ENCODE data around the gene DNM3.

The DNM3 gene

DNA sequence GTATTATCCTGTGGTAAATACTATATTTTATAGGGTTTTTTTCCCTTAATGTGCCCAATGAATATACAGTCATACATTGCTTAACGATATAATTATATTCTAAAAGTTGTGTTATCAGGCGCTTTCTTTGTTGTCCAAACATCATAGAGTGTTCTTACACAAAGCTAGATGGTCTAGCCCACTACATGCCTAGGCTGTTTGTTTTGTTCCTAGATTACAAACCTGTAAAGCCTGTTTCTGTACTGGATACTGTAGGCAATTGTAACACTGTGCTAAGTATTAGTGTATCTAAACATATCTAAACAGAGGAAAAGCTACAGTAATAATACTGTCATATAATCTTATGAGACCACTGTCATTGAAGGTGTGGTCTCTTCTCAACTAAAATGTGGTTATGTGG lies 336.6 kb downstream of the DNM3 start:
- DNase-seq (ENCODE audit: low read depth) = no peak

DNA sequence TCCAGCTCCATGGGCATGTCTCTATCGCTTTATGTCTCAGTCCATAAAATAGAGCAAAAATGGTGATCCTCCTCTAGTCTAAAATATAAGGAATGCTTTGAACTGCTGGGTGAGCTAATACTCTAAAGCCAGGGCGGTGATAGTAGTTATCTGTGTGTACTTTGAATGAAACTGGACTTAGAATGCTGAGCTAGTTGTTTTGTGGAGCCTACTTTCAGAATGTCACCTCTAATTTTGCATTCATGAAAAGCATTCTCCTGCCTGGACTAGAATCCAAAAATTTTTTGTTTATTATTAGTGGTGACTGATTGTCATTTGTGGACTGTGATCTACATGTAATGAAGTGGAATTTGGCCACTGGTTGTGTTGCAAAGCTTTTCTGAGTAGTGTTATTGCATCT lies 337.6 kb downstream of the DNM3 start:
- DNase-seq (ENCODE audit: low read depth) = no peak

- no peak for DNase-seq (ENCODE audit: low read depth)
These were observed 338.6 kb downstream of the DNM3 start for GRCh38 chr1:172179918-172180317.

DNA sequence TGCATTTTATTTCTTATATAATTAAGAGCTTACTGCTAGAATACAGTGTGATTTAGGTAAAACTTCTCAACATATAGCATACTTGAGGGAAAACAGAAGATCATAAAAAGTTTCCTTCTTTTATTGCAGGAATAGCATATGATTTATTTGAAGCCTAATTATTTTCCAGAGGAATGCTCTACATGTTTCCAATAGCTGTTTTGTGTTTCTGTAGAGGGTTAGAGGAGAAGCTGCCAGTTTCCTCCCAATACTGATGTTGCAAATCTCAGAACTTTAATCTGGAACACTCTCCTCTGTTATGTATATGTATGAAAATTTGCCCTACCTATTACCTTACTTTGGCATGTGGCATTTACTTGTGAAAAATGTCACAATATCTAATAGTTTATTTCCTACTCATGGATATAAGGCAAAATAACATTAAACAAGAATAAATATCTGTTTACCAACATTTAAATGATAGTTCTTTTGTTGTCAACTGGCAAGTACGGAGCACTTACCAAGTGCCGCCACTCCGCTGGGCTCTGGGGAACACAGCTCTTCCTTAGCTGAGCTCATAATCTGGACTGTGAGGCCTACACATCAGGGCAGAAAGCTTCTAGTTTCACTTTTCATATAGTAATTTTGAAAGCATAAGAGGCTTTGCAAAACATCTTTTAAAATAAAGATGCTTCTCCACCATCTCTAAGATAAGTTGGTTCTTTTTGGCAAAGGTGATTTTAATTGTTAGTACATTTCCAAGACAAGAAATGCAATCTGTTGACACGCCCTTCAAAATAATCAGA lies 339.4 kb downstream of the DNM3 start:
- peak; percentile 23 for DNase-seq (ENCODE audit: low read depth)

GRCh38 chr1:172184506-172185191 lies 343.4 kb downstream of the DNM3 start:
- DNase-seq (ENCODE audit: low read depth) = no peak

DNA sequence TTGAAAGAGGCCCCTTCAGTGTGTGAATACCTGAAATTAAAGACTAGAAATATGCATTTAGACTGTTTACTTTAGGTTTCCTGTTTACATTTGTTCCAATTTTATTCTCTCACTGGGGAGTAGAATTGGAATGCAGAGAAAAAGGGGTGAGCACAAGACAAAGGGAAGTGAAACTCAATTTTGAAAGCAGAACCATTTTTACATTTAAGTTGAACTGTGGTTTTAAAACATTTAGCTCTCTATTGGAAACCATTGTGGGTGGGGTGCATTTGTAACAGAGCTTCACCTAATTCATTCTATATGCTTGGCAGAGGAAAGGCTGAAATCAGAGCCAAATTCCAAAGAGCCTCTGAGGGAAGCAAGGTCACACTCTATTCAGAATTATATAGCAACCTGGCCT lies 343.9 kb downstream of the DNM3 start:
- DNase-seq (ENCODE audit: low read depth) = no peak

DNA sequence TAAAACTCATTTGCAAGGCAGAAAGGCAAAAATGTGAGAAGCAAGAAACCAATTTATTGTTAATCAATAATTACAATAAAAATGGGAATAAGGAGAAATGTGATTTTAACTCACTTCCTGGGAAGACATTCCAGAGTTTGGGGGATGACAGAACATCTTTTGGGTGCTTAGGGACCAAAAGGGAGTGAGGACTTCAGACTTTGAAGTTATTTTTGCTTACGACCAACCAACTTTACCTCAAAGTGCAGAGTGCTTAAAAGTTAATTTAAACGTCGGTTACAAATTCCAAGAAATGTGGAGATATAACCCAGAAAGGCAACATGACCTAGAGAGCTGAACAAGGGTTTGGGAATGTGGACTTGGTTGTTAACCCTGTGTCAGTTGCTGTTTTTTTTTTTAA lies 344.7 kb downstream of the DNM3 start:
- DNase-seq (ENCODE audit: low read depth) = no peak

DNA sequence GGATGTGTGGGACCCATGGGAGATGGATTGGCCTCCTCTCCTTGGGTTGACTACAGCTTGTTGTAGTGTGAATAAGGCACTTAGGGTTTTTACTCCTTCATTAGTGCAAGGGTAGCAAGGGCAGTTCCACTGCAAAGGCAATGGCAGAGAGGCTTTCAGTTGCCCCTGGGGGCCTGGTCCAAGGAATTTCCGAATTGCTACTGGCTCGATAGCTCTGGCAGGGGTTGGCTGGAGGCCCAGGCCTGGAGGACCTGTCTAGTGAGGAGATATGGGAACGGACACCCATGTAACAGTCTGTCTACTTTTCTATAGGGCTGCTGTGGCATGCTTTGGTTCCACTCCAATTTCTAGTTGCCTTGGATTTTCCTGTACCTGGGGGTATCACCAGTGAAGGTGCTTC lies 360.3 kb downstream of the DNM3 start:
- DNase-seq (ENCODE audit: low read depth) = no peak

- DNase-seq (ENCODE audit: low read depth) = no peak
These were observed 362.0 kb downstream of the DNM3 start for GRCh38 chr1:172203135-172203823.

DNA sequence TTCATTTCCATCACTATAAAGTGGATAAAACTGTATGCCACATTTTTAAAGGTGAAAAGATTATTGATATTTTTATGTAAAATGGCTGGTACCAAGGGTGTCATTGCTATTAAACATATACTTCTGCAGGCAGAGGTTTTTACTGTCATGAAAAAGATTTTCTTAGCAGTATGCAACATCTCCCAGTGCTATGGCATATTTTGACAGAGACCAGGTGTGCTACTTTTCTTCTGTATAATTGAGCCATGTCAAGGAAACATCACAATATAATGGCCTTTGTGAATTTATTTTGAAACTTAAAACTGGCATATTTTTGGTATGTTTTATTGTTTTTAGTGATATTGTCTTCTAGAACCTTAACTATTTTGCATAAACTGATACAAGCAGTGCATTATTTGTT lies 362.6 kb downstream of the DNM3 start:
- no peak for DNase-seq (ENCODE audit: low read depth)

DNA sequence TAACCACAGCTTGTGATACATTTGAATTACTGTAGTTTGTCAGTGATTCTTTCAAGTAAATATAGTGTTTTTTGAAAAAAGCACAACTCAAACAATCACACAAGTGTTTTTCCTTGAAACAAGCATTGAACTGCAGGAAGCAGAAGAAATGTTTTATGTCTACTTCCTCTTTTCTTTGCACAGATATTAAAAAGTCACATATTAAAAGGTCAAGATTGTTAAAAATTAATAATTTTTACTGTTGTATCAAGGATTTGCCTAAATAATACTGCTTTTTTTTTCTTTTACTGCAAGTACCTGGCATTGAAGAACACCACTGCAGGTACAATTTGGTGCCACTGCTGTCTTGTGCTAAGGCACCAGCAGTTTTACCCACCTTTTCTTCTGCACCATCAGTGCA lies 365.0 kb downstream of the DNM3 start:
- DNase-seq (ENCODE audit: low read depth) = no peak

GRCh38 chr1:172208635-172209034 lies 367.3 kb downstream of the DNM3 start:
- DNase-seq (ENCODE audit: low read depth) = no peak

DNA sequence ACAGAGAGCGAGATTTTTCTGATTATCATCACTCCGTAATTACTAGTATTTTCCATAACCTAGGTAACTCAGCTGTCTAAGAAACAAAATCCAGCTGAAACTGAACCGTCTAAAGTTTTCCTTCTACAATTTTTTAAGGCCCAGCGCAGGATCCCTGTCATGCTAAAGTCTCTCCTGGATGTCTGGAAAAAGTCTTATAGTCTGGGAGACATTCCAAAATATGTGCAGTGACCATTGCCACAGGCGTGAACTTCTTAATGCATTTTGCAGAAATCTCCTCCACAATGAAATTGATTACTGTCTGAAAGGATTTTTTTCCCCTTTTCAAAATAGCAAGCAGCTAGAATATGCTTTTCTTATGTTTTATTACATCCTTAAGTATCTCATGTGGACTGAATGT lies 369.9 kb downstream of the DNM3 start:
- DNase-seq (ENCODE audit: low read depth) = no peak

- no peak for DNase-seq (ENCODE audit: low read depth)
These were observed 370.8 kb downstream of the DNM3 start for GRCh38 chr1:172212124-172212523.

- DNase-seq (ENCODE audit: low read depth) = no peak
These were observed 373.7 kb downstream of the DNM3 start for GRCh38 chr1:172215006-172215405.

DNA sequence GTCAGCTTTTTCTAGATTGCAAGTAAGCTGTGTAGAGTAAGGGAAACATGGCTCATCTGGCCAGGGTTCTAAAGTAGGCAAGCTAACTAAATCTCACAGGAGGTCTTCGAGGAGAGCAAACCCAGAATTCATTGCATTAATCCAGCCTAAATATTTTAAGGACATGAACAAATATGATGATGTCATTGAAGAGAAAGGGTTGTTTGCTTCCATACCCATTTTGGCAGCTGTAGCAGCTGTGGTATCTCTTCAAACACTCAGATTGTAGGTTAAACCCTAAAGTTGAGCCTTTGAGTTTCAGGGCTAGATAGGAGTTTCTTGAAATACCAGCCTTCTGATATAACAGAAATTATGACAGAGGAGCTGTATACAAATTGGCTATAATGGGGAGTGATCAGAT lies 378.7 kb downstream of the DNM3 start:
- DNase-seq (ENCODE audit: low read depth) = no peak

DNA sequence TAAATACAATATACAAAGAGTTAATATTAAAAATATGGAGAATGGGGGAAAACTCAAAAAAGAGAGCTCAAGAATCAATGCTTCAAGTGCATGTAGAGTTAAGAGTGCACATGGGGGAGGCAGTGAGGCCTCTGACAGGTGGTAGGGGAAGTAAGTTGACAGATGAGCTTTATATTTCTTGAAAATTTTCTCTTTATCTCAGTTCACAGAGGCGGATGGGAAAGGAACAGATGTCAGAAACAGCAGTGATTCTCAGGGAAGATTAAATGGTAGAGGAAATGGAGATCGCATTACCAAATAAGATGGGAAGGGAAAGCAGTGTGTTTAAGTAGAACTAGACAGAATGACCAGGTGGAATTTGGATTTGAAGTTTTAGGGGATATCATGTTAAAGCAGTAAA lies 379.1 kb downstream of the DNM3 start:
- DNase-seq (ENCODE audit: low read depth) = no peak

- no peak for DNase-seq (ENCODE audit: low read depth)
These were observed 380.1 kb downstream of the DNM3 start for GRCh38 chr1:172221436-172221835.

DNA sequence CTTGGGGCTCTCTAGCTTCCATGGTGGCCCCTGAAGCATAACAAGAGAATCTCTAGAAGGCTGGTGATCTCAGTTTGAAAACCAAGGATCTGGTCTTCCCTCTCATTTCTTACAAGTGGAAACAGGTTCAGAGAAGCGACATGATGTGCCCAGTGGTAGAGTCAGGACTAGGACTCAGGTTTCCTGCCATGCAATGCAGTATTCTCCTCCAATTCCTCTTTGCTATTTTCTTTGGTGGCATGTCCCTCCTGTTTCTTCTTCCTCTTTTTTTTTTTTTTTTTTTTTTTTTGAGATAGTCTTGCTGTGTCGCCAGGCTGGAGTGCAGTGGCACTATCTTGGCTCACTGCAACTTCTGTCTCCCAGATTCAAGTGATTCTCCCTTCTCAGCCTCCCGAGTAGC lies 383.6 kb downstream of the DNM3 start:
- DNase-seq (ENCODE audit: low read depth) = no peak

DNA sequence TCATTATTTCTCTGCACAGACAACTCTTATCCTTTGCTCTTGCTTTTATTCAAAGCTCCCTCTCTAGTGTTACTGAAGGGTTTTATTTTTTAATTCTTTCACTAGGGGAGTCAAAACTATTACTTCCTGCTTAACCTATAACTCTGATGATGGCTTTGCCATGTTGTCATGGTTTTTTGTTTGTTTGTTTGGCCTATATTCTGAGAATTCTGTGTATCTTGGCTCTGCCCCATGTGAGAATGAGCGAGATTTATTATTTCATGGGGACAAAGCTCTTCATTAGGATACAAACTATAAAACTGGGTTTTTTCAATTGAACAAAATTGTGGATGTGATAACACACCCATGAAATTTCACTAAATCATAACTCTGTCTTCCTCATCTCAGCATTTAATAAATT lies 388.6 kb downstream of the DNM3 start:
- no peak for DNase-seq (ENCODE audit: low read depth)

- DNase-seq (ENCODE audit: low read depth) = no peak
These were observed 389.2 kb downstream of the DNM3 start for GRCh38 chr1:172230526-172230925.

GRCh38 chr1:172236958-172237357 lies 395.7 kb downstream of the DNM3 start:
- no peak for DNase-seq (ENCODE audit: low read depth)

DNA sequence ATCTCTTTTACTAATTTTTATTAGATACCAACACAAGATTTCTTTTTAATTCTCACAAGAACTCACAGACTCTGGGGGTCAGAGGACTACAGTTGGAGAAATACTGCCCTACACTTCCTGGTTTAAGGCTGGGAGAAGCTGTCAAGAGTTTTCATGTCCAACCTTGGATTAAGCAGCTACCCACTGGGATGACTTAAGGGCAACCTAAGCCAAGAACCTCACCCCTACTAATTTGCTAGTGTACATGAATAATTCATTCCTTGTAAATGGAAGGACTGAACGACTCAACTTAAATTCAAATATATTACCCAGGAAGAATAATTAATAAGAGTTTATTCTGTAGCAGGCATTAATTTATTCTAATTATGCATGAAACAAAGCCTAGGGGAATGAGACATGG lies 396.9 kb downstream of the DNM3 start:
- no peak for DNase-seq (ENCODE audit: low read depth)

Data from activated T-cell treated with anti-CD3 and anti-CD28 coated beads for 24 hours (primary cell).